Spleen (tissue), 7 donors: ENCODE measurements around the gene GRK3.

ENCODE experiments used
- CTCF ChIP-seq, 11 experiments: fragments of 200-600 bp in 7 of 11; fragments of 450-650 bp in 4 of 11; sonication (generic) in 4 of 11; IDR thresholded peaks in 8 of 11; conservative IDR thresholded peaks in 3 of 11; 1 replicate in 7 of 11; 2 replicates in 4 of 11; pipeline versions ENCODE4 v1.4.0 to v1.8.0; 2016 to 2021; ENCODE audit warnings: antibody characterized with exemption in 11 of 11, inconsistent platforms in 4 of 11, mild to moderate bottlenecking in 1 of 11
- POLR2AphosphoS5 ChIP-seq, 3 donors: sonication (generic); formaldehyde crosslinking; IDR thresholded peaks; one replicate each; pipeline ENCODE4 v1.5.1; 2017; ENCODE audit warnings: antibody characterized with exemption in 3 of 3
- donor health status: DM: no; HTN: no; CAD: no; lungs with moderate emphysema.
- donor health status: DM: no; HTN: no; CAD: no.
- donor health status: DM: no; HTN: no; CAD: no.

GRCh38 chr22:25754527-25755202, 190.2 kb downstream of the GRK3 start:
- TF ChIP-seq POLR2AphosphoS5 (IDR thresholded peaks at IDR 0.05): peak in 1 of 3 donors; percentile 22
- TF ChIP-seq CTCF (IDR thresholded peaks at IDR 0.05 in 8 of 11, conservative IDR thresholded peaks at IDR 0.05 in 3 of 11): no peak
